ENCODE results near the gene ZNF3.

DNA sequence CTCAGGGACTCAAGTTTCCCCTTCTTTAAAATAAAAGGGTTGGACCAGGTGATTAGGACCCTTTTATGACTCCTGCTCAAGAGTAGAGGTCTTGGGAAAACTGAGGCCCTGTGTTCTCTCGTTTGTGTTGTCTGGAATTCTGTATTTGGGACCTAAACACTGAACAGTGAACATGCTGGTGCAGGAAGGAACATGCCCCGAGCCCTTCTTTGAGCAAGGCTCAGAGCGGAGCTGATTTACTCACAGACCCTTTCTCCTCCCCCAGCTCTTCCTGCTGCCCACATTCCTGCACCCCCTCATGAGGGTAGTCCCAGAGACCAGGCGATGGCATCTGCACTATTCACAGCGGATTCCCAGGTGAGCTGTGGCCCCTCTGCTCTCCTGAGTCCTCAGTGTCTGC lies 51.9 kb downstream of the ZNF3 start:
- TF ChIP-seq, protein P1, sequence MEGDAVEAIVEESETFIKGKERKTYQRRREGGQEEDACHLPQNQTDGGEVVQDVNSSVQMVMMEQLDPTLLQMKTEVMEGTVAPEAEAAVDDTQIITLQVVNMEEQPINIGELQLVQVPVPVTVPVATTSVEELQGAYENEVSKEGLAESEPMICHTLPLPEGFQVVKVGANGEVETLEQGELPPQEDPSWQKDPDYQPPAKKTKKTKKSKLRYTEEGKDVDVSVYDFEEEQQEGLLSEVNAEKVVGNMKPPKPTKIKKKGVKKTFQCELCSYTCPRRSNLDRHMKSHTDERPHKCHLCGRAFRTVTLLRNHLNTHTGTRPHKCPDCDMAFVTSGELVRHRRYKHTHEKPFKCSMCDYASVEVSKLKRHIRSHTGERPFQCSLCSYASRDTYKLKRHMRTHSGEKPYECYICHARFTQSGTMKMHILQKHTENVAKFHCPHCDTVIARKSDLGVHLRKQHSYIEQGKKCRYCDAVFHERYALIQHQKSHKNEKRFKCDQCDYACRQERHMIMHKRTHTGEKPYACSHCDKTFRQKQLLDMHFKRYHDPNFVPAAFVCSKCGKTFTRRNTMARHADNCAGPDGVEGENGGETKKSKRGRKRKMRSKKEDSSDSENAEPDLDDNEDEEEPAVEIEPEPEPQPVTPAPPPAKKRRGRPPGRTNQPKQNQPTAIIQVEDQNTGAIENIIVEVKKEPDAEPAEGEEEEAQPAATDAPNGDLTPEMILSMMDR (IDR thresholded peaks at IDR 0.05), result no peak
- TF ChIP-seq, protein P2, sequence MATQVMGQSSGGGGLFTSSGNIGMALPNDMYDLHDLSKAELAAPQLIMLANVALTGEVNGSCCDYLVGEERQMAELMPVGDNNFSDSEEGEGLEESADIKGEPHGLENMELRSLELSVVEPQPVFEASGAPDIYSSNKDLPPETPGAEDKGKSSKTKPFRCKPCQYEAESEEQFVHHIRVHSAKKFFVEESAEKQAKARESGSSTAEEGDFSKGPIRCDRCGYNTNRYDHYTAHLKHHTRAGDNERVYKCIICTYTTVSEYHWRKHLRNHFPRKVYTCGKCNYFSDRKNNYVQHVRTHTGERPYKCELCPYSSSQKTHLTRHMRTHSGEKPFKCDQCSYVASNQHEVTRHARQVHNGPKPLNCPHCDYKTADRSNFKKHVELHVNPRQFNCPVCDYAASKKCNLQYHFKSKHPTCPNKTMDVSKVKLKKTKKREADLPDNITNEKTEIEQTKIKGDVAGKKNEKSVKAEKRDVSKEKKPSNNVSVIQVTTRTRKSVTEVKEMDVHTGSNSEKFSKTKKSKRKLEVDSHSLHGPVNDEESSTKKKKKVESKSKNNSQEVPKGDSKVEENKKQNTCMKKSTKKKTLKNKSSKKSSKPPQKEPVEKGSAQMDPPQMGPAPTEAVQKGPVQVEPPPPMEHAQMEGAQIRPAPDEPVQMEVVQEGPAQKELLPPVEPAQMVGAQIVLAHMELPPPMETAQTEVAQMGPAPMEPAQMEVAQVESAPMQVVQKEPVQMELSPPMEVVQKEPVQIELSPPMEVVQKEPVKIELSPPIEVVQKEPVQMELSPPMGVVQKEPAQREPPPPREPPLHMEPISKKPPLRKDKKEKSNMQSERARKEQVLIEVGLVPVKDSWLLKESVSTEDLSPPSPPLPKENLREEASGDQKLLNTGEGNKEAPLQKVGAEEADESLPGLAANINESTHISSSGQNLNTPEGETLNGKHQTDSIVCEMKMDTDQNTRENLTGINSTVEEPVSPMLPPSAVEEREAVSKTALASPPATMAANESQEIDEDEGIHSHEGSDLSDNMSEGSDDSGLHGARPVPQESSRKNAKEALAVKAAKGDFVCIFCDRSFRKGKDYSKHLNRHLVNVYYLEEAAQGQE (IDR thresholded peaks at IDR 0.05), result no peak
- TF ChIP-seq BHLHE40 (IDR thresholded peaks at IDR 0.05; ENCODE audit: low read depth, low read length) (no peak), EHMT2 (IDR thresholded peaks at IDR 0.05; ENCODE audit: low read depth) (no peak), CHD2 (IDR thresholded peaks at IDR 0.05; ENCODE audit: low read length, partially characterized antibody) (no peak), MAFK (IDR thresholded peaks at IDR 0.05; ENCODE audit: partially characterized antibody) (no peak), HDAC2 (IDR thresholded peaks at IDR 0.05) (no peak), PHF8 (IDR thresholded peaks at IDR 0.05; ENCODE audit: borderline replicate concordance, low read depth) (no peak), RAD21 (conservative IDR thresholded peaks at IDR 0.05 in 1 of 2, IDR thresholded peaks at IDR 0.05 in 1 of 2) (no peak), RCOR1 (IDR thresholded peaks at IDR 0.05; ENCODE audit: low read depth, low read length) (no peak)

All from A549 (cell line).